Melanocyte of skin (primary cell): ENCODE measurements around the gene TP53BP1. TPM values are rescaled to one million over a fixed set of nuclear protein-coding genes. Genes with fewer than 3 reads are reported as not detected.

Source experiments
- total RNA-seq, 2 donors: library from RNA; depleted of rRNA; stranded (reverse); fragments of >200 nt; gene quantifications; 2 replicates each; pipeline ENCODE4 v1.2.3, GENCODE V29; 2012

TP53BP1 gene, protein sequence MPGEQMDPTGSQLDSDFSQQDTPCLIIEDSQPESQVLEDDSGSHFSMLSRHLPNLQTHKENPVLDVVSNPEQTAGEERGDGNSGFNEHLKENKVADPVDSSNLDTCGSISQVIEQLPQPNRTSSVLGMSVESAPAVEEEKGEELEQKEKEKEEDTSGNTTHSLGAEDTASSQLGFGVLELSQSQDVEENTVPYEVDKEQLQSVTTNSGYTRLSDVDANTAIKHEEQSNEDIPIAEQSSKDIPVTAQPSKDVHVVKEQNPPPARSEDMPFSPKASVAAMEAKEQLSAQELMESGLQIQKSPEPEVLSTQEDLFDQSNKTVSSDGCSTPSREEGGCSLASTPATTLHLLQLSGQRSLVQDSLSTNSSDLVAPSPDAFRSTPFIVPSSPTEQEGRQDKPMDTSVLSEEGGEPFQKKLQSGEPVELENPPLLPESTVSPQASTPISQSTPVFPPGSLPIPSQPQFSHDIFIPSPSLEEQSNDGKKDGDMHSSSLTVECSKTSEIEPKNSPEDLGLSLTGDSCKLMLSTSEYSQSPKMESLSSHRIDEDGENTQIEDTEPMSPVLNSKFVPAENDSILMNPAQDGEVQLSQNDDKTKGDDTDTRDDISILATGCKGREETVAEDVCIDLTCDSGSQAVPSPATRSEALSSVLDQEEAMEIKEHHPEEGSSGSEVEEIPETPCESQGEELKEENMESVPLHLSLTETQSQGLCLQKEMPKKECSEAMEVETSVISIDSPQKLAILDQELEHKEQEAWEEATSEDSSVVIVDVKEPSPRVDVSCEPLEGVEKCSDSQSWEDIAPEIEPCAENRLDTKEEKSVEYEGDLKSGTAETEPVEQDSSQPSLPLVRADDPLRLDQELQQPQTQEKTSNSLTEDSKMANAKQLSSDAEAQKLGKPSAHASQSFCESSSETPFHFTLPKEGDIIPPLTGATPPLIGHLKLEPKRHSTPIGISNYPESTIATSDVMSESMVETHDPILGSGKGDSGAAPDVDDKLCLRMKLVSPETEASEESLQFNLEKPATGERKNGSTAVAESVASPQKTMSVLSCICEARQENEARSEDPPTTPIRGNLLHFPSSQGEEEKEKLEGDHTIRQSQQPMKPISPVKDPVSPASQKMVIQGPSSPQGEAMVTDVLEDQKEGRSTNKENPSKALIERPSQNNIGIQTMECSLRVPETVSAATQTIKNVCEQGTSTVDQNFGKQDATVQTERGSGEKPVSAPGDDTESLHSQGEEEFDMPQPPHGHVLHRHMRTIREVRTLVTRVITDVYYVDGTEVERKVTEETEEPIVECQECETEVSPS (N-terminal part only)
- 10 to 100 TPM; 43.0 to 43.6 TPM for total RNA-seq

DNA sequence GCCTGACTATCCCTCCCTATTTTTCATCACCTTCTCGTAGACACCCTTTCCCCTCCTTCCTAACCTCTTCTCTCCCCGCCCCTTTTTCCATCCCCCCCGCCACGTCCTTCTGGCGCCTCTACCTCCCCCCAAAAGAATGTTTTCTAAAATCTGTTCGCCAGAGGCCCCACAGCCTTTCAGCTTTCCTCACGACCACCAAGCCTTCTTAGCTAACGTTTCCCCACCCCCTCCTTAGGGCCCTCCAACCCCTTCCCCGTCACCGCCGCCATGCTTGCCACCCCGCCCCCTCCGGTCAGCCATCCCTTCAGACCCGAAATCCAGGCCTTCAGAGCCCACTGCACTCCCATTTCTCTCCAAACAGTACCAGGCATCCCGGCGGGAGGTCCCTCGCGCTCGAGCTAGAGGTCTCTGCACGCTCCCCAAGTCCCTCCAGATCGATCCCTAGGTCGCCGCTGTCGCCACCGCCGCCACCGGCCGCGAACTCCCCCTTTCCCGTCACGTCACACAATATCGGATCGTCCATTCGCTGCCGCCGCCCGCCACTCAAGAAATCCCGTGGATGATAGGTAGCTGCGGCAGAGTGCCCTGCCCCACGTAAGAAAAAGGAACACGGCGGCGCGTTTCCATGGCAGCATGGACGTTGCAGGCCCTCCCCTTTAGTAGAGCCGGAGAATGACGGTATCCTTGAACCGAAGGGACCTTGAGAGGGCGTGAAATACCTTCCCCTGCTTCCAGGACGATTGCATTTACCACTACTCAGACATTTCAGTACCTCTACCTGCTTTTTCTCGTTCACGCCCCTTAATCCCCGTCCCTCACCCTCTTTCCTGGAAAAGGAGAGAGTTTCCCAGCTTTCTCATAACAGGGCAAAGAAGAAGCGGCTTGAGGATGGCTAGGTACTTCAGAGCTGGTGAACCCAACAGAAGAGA is at the start of gene TP53BP1:
TP53BP1 (minus strand) TSS at position 484 of the 929 bp plus-strand sequence; CDS start at position 371, 113 bp downstream.

DNA sequence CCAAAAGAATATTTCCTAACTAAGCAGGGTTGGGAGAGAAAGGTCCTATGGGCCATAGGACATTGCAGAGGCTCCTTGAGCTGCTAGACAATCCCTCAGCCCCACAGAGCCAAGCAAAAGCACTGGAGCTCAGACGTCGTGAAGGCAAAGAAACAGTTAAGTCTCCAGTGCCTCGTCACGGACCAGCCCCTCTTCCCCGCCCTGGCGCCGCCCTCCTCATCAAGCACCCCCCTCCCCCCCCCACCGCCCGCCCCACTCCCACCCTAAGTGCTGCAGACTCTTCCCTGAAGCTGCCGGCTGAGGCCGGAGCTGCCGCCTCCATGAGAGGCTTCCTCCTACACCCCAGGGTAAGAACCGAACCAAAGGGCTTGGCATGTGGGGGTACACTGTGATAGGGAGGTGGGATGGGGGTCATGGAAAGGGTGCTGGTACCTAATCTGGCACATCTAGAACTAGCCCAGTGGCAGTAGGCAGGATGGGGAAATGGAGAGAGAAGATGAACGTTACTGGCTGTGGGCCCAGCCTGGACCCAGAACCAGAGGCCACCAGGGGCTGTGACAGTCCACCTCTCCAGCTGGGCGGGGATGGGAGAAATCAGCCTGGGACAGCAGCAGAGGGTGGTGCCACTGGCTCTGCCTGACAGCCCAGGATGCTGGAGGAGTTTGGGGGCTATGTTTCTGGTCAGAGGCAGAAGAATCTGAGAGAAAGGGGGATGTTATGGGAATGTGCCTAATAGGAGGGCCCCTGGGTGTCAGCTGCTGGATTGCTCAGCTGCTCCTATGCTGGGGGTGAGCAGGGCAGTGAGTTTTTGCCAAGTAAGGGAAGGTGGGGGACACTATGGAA is 24.6 kb upstream of the TP53BP1 start, which contains the start of gene MAP1A:
MAP1A (plus strand) TSS at position 255 of the 843 bp plus-strand sequence. CDS start 3,866 bp downstream, outside the sequence.

DNA sequence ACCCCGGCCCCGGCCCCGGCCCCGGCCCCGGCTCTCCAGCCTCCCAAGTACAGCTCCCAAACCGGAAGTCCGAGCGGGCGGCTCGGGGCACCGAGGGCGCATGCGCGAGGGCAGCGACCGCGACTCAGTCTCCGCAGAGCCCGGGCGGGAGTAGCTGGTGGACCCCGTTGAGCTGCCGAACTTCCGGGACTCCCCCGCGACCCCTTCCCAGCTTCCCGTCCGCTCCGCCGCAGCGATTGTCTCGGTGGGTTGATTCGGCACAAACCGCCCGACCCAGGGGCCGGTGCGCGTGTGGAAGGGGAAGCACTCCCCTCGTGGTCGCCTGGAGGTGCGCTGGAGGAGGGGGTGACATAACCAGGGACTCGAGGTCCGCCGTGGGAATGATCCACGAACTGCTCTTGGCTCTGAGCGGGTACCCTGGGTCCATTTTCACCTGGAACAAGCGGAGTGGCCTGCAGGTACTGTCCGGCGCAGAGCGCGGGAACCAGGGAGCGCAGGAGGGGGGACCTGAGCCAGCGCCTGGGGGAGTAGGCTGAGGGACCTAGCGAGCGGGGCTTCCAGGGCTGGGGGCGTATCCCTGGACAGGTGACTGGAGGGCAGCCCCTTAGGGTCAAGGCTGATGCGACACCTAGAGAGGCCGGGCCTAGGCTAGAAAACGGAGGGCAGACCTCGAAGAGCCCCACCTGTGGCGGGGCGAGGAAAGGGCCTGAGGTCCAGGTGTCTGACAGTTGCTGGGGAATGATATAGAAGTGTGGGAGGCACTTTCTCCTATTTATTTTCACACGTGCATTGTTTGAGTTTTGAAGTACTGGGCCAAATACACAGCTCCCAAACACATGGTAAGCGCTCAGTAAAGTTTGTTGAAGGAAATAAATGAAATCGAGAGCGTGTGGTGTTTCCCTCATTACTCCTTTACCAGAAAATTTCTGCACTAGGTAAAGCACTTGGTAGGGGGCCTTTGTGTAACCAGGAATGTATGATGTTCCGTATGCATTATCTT is 121.7 kb downstream of the TP53BP1 start, which contains the start of the genes TUBGCP4 and ZSCAN29:
TUBGCP4 (plus strand) TSS at position 127 of the 1,000 bp plus-strand sequence; CDS start at position 381, 254 bp downstream.
ZSCAN29 (minus strand) TSS at position 69 of the 1,000 bp plus-strand sequence. CDS start 1,130 bp downstream, outside the sequence.

Other genes with a start within 250 kb of the TP53BP1 start
- not detected for gene TGM5, start 226.2 kb downstream of the TP53BP1 start, total RNA-seq
- gene TGM7, start 190.9 kb downstream of the TP53BP1 start, total RNA-seq = not detected
- 10 to 100 TPM in 1 of 2 donors, 1 to 10 TPM in 1; 5.5 to 10.3 TPM for gene LCMT2, start 162.6 kb downstream of the TP53BP1 start, total RNA-seq
- gene ZSCAN29, start 122.1 kb downstream of the TP53BP1 start, total RNA-seq = 10 to 100 TPM; 32.6 to 37.9 TPM
- gene TUBGCP4, start 122.1 kb downstream of the TP53BP1 start, total RNA-seq = 10 to 100 TPM; 12.4 to 20.0 TPM
- gene MAP1A, start 24.5 kb upstream of the TP53BP1 start, total RNA-seq = 1 to 10 TPM; 2.3 to 4.8 TPM
- gene PPIP5K1, start 97.1 kb upstream of the TP53BP1 start, total RNA-seq = 10 to 100 TPM; 13.0 to 18.2 TPM
- gene CKMT1B, start 100.9 kb upstream of the TP53BP1 start, total RNA-seq = not detected
- gene STRC, start 125.6 kb upstream of the TP53BP1 start, total RNA-seq = under 1 TPM in 1 of 2 donors, not detected in 1; 0.69 TPM
- gene CATSPER2, start 155.7 kb upstream of the TP53BP1 start, total RNA-seq = 1 to 10 TPM in 1 of 2 donors, under 1 TPM in 1; 0.67 to 1.4 TPM
- gene CKMT1A, start 200.7 kb upstream of the TP53BP1 start, total RNA-seq = not detected